Measurements from ENCODE around the gene FCER2.

GRCh38 chr19:7701049-7701653 is 780 bp downstream of the FCER2 start:
- TF ChIP-seq RAD21 (conservative IDR thresholded peaks at IDR 0.05 in 1 of 2, IDR thresholded peaks at IDR 0.05 in 1 of 2) (no peak), POLR2A (IDR thresholded peaks at IDR 0.05; ENCODE audit: low read length) (no peak), RFX5 (IDR thresholded peaks at IDR 0.05) (no peak)
